ENCODE results near the gene SIRPD.
A peak's percentile ranks its signal among the peaks of the same experiment; 100 is the strongest.

SIRPD gene

DNA sequence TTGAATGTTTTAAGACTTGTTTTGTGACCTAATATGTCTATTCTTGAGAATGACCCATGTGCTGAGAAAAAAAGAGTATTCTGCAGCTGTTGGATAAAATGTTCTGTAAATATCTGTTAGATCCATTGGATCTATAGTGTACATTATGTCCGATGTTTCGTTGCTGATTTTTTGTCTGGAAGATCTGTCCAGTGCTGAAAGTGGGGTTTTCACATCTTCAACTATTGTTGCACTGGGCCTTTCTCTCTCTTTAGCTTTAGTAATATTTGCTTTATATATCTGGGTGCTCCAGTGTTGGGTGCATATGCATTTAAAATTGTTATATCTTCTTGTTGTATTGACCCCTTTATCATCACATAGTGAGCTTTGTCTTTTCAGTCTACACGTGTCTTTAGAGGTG, 60.6 kb downstream of the SIRPD start:
- DNase-seq = no peak

DNA sequence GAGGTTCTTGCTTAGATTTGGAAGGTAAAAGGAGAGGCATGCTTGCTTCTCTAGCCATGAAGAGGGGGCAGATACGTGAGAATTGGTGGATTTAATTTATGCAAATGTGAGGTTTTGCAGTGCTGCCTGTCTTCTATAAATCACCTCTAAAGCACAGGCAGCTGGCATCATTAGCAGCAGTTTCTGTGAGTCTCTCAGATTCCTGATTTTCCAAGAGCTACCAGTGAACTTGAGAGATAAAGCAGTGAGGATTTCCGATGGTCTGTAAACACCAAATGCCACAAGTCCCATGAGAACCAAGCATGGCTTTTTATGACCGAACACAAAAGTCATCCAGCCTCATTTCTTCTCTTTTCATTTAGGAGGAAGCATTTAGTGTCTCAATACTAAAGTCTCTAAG, 63.1 kb downstream of the SIRPD start:
- DNase-seq = no peak

DNA sequence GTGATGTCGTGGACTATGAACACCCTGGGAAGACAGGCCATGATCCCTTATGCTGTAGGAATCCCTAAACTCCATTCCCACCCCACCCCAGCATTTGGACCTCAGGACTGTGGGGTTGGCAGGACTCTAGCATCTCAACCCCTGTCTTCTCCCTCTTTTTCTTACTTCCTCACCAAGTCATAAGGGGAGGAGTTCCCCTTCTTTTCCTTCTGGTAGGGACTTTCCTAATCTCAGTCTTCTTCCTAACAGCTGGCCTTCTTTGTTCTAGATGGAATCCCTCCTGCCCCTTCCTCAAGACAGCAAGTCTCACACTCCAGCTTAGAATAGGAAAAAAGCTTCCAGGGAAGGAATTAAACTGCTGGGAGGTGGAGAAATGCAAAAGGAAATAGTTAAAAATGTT, 64.0 kb downstream of the SIRPD start:
- DNase-seq = no peak

DNA sequence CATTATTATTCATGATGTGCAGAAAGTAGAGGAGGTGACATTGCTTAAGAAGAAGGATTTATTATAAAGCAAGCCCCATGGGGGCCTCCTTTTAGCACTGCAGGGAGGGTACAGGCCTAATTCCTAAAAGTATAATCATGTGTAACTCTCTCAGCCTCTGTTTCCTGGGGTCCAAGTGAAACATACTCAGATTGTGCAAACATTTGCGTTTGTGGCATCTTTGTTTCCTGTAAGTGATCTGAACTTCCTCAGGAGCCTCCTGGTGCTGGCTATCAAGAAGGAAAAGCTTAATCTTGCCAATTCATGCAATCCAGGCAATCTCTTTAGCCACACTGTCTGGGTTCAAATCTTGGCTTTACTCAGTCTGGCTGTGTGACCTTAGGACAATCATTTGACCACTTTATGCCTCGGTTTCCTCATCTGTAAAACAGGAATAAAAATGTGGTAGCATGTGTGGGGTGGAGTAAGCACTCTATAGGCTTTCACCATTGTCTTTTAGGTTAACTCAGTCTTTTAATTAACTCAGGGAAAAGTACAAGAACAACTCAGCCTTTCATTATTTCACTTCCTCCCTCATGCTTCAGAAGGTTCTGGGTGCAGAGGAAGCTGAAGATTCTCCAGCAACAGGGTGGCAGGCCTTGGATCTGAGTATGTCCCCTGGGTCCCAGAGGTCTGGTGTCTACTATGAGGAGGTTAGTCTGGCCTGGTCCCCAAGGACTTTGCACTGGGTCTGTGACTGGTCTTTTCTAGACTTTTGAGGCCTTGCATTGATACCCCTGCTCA, 65.5 kb downstream of the SIRPD start:
- no peak for DNase-seq

DNA sequence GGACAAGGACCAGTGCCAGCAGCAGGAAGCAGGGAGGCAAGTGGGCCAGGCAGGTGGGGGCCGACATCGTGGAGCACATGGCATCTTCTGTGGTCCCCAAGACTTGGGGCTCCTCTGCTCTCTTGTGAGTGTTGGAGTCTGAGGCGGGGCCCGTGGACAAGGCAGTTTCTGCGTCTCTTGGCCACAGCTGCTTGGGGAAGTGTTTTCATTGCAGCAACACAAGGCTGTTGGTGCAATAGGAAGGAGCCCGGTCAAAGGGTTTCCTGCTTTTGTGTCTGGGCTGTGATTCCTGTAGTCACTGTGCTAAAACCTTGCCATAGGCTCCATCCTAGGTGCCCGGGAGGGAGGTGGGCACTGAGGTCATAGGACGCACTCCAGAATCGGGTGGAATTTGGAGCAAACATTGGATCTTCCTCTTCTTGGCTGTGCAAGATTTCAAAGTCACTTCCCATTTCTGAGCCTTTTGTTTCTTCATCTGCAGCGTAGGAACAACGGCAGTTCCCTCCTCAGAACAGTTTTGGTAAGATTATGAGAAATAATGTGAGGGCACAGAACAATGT, 66.1 kb downstream of the SIRPD start, which contains the start of gene SIRPB2:
TSS of gene SIRPB2 (minus strand) at position 140 of the 560 bp plus-strand sequence. CDS start at position 79, 61 bp downstream.
- DNase-seq = peak in 10 of 51 donors; percentile 3 to 34 (median 12)

DNA sequence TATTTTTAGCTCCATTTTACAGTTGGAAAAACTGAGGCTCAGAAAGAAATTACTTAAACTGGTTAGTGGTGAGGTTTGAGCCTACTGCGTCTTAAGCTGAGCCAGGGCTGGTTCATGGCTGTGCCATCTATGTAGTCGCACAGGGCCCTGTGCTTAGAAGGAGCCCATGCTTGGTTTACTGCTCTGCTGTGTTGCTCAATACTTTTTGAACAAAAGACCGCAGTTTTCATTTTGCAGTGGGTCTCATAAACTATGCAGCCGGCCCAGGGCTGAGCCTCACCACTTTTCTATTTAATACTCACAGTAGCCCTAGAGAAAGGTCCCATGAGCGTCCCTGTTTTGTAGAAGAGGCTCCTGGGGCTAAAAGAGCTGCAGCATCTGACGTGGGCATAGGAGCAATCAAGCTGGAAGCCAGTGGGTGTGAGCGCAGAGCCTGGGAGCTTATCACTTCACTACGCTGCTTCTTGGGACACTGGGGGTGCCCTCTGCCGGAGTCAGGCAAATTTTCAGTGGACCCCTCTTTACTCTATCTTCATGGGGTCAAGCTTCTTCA, 66.8 kb downstream of the SIRPD start:
- no peak for DNase-seq

DNA sequence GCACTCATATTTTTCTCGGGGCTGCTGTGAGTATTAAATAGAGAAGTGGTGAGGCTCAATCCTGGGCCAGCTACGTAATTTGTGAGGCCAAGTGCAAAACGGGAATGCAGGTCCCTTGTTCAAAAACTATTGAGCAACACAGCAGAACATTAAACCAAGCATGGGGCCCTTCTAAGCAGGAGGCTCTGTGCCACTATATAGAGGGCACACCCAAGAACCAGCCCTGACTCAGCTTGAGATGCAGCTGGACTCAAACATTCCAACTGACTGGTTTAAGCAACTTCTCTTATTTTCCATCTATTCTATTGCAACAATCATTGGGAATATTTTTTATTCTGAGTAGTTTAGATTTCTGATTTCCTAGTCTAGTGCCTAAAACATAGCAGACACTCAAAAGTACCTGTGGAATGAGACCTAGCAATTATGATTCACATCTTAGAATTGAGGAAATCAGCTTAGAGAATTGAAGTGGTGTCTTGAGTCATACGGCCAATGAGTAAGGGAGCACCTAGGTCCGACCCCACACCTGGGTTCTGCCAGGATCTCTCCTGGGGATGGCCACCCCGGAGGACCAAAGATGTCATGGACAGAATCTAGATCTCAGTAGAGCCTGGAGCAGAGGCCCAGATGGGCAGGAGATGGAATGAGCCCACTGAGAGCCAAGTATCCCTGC, 67.6 kb downstream of the SIRPD start:
- DNase-seq = peak in 1 of 51 donors; percentile 5

DNA sequence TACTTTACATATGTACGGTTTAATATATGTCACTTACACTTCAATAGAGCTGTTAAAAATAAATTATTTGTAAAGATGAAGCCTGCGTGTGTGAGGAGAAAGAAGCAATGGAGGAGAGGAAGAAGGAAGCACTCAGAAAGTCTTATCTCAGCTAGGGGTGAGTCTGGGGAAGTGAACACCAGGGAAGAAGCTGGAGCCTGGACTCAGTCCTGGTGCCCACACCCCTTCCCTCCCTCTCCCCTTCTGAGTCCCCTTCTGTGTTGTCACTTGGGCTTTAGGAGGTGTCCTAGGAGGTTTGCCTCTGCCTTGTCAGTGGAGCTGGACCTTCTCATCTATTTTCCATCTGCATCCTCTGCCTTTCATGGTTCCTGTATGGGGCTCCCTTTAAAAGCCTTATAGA, 68.2 kb downstream of the SIRPD start:
- DNase-seq = no peak

DNA sequence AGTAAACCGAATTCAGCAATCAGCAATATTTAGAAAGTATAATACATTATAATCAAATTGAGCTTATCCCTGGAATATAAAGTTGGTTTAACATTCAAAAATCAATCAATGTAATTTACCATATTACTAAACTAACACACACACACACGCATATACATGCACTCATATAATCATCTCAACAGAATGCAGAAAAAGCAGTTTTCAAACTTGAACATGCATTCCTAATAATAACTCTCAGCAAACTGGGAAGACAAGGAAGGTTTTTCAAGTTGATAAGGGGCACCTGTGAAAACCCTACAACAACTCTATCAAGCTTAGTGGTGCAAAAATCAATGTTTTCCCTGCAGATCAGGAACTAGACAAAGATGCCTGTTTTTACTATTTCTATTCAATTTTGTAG, 70.9 kb downstream of the SIRPD start:
- DNase-seq = no peak

DNA sequence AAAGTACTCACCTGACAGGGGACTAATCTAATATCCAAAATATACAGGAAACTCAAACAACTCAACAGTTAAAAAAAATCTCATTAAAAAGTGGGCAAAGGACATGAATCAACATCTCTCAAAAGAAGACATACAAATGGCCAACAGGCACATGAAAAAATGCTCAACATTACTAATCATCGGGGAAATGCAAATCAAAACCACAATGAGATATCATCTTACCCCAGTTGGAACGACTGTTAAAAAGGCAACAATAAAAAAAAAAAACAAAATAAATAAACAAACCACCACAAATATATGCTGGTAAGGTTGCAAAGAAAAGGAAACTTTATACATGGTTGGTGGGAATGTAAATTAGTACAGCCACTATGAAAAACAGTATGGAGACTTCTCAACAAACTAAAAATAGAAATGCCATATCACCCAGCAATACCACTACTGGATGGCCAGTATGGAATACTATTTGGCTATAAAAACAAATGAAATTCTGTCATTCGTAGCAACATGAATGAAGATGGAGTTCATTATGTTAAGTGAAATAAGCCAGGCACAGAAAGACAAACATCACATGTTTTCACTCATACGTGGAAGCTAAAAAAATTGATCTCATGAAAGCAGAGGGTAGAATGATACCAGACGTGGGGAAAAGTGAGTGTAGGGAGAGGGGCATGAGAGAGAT, 72.9 kb downstream of the SIRPD start:
- no peak for DNase-seq
